GM19351 (cell line): Measurements from ENCODE around the gene RAB11FIP4.

ENCODE experiments used
- ATAC-seq: cut with Tn5 transposase; IDR thresholded peaks from one replicate; pipeline ENCODE4 v1.9.1; 2021; ENCODE audit warnings: mild to moderate bottlenecking, moderate library complexity; ENCODE audit not compliant: unreplicated experiment

Gene RAB11FIP4

GRCh38 chr17:31480904-31481782, 89.7 kb downstream of the RAB11FIP4 start:
- ATAC-seq: no peak

DNA sequence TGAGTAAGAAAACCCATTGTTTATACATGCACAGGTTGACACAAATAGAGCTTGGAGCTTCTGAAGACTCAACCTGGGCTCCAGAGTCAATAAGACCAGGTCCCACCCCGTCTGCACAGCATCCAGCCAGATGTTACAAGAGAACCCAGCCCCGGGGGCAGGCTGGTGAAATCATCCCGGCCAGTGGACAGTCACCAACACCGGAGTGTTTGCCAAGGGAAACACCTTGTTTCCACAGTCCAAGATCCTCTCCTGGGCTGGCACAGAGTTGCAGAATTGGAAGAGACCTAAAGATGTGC, 90.3 kb downstream of the RAB11FIP4 start:
- ATAC-seq: no peak

DNA sequence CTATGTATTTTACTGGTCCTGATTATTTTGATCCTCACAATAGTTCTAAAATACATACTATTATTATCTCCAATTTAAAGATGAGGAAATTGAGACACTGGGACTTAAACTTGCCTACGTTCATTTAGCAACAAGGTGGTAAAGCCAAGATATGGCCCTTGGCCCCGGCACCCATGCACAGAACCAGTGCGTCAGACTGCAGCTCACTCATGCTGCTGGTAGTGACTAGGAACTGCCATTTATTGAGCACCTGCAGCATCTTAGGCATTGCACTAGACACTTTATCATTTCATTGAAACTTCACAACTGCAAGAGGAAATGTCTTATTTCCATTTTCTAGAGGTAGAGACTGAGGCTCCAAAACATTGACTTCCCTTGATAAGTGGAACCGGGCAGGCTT, 93.3 kb downstream of the RAB11FIP4 start:
- ATAC-seq: no peak

DNA sequence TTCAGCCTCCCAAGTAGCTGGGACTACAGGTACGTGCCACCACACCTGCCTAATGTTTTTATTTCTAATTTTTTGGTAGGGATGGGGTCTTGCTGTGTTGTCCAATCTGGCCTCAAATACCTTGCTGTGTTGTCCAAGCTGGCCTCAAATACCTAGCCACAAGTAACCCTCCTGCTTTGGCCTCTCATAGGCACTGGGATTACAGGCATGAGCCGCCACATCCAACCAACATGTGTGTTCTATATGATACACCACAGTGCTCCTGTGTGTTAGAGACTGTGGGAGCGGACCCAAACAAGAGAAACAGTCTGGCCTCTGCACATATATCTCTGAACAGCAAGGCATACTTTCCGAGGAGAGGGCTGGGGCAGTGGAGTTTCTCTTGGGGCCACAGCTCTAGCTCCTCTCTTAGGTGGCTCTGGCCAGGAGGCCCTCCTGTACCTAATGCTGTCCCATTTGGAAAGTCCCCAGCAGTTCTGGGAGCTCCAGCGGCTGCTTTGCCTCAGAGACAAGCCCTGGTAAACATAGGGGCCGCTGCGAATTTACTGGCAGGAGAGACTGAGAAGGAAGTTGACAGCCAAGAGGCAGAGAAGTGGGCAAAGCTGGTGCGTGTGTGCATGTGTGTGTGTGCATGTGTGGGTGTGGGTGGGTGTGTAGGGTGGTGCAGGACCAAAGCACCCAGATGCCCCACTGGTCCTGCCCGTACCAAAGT, 95.0 kb downstream of the RAB11FIP4 start:
- no peak for ATAC-seq

- ATAC-seq: no peak
Observed at GRCh38 chr17:31487063-31487647, 95.7 kb downstream of the RAB11FIP4 start.

GRCh38 chr17:31487648-31488263, 96.3 kb downstream of the RAB11FIP4 start:
- ATAC-seq: peak; percentile 64

DNA sequence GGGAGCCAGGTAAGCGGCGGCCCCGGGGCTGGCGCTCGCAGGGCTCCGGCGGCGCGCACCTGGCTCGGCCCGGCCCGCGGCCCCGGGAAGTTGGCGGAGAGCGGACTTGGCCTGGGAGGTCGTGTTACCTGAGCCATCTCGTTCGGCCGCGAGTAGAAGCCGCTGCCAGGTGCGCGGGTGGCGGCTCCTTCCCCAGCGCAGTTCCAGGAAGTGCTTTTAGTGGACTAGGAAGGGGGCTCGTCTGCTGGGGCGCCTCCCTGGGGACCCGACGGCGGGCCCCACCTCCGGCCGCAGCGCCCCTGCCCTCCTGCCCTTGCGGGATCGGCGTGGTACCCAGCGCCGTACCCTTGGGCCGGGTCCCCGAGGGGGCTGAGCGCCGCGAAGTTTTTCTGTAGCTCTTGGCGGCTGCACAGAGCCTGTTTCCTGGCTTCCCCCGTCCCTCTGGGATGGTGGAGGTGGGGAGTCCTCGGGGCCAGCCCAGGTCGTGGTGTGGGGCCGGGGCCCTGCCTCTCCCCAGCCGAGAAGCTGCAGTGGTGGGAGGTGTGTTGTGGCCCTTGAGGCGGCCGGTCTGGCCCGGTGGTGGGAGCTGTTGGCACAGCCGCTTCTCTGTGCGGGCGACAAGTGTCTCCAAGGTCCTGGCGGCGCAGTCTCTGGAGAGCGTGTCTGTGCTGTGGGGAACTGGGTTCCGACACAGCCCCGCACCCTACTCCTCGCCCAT, 96.9 kb downstream of the RAB11FIP4 start:
- ATAC-seq: no peak

DNA sequence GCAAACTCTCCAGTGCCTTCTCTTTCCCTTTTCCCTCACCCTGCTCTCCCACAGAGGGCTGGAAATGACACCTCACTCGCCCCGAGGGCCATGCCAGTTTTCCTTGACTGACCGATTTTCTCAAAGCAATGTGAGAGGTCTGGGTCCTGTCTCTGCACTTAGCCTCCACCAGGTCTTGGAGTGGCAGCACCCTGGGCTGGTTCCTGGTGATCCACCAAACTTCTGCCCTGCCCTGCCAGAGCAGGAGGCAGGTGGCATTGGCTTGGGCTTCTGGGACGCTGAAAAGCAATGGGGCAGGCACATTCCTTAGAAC, 97.5 kb downstream of the RAB11FIP4 start:
- ATAC-seq: no peak

DNA sequence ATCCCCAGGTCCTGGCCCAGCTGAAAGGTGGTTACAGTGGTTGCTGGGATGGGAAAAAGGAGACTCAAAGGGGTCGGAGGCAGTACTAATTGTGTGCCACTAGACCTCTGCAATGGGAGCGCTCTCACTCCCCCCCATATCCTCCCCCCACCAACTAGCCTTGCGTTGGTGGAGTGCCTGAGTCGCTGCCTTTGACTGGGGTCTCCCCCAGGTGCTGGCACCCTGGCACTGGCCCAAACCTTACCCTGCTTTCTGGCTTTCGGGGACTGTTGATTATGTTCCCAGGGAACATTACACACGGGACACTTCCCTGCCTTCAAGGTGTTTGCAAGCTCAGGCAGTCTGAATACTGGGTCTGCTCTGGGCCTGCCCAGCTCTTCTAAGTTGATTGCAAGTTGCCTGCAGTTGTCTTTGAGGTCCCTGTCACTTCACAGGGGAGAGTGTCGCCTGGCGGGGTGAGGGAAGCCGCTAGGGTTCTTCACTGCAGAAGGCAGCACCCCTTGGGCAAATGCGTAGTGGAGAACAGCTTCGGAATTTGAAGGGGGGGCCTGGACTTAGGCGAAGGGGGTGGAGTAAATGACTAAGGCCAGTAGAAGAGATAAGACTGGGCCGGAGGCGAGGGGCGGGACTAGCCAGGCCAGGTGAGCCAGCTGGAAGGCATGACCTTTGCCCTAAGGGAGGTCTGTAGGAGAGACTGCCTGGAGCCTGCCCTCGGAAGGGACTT, 98.0 kb downstream of the RAB11FIP4 start:
- no peak for ATAC-seq

GRCh38 chr17:31490019-31490650, 98.7 kb downstream of the RAB11FIP4 start:
- ATAC-seq: no peak

DNA sequence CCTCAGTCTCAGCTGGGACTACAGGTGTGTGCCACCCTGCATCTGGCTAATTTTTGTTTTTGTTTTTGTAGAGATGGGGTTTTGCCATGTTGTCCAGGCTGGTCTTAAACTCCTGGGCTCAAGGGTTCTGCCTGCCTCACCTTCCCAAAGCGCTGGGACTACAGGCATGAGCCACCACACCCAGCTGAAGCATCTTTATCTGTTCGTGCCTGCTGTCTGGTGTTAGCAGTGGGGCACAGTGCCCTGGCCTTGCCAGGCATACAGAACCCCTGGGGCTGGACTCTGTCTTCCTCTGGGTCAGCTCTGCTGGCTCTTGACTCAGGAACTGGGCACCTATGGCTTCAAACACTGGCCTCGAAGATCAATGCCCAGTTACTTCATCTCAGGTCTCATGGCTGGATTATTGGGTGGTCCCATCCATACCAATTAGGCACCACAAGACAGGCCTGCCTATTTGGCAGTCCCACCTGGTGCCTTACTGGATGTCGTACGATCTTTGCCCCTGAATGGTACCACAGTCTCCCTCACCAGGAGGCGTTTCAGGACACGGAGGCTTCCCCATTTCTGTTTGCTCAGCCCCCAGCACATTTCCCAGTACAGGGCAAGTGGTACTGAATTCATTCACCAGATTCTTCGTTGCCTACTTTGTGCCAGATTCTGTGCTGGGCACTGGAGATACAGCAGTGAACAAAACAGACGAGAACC, 99.3 kb downstream of the RAB11FIP4 start:
- ATAC-seq: no peak

DNA sequence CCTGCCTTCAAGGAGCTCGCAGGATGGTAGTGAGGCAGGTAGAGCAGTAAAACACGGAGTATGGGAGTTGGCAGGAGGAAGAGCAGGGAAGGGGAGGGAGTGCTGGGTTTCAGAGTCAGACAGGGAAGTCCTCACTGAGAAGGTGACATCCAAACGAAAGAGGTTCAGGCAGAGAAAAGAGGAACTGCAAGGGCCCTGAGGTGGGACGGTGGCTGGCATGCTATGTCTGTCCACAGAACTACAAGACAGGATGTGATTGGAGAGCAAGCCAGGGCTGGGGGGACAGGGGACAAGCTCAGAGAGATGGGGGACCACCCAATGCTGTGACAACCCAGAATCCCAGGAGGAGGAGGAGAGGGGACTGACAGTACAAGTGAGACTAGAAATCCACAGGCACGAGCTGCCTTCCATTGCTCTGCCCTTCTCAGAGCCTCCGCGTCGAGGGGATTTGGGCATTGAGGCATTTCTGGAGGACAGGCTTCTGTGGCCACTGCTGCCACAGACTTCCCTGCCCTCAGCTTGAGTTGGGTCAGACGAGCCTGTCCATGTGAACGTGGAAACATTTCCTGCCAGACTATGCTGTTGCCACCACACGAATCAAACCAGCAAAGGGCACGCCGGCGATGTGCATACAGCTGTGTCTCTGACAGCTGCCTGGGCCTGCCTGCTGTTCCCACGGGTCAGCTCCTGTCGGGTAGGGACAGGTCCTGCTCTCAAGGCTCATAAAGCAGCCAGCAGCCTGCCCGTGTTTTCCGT, 100.1 kb downstream of the RAB11FIP4 start:
- no peak for ATAC-seq

- no peak for ATAC-seq
Observed at GRCh38 chr17:31492206-31492605, 100.7 kb downstream of the RAB11FIP4 start.

DNA sequence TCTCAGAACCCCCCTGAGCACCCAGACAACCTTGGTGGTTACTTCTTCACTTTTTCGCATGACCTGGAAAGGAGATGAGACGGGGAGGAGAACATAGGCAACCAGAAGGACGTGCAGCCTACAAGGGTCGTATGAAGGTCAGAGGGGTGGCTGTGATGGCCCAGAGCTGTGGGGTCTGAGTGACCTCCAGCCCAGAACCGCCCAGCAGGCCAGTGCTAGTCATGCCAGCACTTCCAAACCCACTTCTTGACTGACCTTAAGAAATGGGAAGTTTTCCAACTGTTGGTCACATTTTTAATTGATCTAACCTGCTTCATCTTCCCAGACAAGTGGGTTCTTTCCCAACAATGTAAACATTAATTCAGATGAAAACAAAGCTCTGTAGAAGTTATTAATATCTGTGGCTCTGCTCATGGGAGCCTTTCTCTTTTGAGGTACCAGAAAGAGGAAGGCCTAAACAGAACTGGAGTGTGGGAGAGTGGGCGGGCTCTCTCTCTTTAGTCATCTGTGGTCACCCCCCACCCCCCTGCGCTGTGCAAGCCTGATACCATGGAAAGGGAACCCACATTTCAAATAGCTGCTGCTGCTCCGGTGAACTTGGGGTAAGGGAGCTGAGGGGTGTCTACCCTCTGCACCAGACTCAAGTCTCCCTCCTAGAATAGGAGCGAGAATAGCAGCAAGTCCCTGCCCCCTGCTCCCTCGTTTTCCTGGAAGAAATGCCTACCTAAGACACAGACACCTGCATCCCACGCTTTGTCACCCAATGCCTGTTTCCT, 101.6 kb downstream of the RAB11FIP4 start:
- ATAC-seq: peak; percentile 45

GRCh38 chr17:31493656-31494155, 102.2 kb downstream of the RAB11FIP4 start:
- ATAC-seq: no peak

DNA sequence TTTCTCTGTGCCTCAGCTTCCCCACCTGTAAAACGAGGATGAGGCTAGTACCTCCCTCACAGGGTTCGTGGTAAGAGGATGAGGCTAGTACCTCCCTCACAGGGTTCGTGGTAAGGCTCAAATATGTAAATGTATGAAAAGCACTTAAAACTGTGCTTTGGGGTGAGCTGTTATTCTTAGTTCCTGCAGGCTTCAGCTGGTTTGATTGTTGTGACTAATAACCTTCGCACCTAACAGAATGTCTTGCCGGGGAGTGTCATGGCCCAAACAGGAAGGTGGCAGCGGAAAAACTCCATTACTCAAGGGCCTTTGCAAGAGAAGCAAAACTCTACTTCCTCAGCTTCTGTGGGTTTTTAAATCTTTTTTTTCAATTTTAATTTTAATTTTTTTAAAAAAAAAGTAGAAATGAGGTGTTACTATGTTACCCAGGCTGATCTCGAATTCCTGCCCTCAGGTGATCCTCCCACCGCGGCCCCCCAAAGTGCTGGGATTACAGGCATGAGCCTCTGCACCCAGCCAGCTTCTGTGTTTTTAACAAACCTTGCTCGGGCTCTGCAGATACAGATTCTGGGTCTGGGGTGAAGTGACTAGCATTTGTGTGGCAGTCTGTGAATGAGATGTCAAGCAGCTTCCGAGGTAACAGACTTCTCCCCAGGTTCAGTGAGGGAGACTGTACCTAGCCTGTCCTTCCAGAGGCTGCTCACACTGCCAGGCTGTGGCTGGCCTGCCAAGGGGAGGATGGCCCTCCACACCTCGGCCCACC, 103.0 kb downstream of the RAB11FIP4 start:
- ATAC-seq: peak; percentile 62
